DMS114 treated with DMSO at 0.1 percent for 48 hours (cell line): Measurements from ENCODE around the gene CCDC167.

Experiments
- DNase-seq: peaks from one replicate; lab custom pipeline; 2025; ENCODE audit not compliant: unreplicated experiment; lab: John Stamatoyannopoulos, UW

Gene CCDC167

GRCh38 chr6:37499433-37500293 is at the start of gene CCDC167:
CCDC167 (minus strand) TSS chr6:37499893; CDS start chr6:37499863, 30 bp downstream.
- peak; percentile 99 for DNase-seq

DNA sequence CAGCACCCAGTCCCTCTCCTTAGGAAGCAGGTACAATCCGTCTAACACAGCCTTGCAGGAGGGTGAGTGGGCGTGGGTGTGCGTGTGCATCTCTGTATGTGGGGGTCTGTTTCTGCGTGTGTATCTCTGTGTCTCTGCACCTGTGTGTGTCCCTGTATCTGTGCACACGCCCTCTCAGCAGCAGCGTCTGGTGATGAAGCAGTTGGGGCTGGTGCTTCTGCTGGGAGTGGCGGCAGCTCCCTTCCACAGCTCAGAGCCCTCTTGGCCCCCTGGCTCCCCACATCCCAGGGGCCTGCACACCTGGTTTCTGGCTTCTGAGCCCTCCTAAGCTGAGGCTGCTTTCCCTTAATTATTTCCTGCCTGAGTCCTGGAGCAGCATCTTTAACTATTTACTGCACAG is 49.5 kb upstream of the CCDC167 start:
- DNase-seq = no peak

GRCh38 chr6:37548067-37548674 is 48.5 kb upstream of the CCDC167 start:
- no peak for DNase-seq

DNA sequence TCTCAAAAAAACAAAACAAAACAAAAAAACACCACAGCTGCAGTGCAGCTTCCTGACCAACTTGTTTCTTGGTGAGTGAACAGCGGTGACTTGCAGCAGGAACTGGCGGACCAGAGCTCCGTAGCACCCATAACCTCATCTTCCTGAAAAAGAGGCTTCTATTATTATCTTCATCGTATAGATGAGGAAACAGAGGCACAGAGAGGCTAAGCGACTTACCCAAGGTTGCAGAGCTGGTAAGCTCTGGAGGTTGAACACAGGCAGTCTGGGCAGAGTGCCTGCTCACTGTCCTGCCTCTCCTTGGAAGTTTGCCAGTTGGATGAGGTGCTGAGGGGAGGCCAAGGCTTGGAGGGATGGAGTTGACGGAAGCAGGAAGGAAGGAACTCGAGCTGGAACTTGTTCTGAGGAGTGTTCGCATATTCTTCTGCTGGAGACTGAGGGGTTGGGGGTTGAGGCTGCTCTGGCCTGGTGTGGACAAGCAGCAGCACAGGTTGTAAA is 47.9 kb upstream of the CCDC167 start:
- DNase-seq = no peak

DNA sequence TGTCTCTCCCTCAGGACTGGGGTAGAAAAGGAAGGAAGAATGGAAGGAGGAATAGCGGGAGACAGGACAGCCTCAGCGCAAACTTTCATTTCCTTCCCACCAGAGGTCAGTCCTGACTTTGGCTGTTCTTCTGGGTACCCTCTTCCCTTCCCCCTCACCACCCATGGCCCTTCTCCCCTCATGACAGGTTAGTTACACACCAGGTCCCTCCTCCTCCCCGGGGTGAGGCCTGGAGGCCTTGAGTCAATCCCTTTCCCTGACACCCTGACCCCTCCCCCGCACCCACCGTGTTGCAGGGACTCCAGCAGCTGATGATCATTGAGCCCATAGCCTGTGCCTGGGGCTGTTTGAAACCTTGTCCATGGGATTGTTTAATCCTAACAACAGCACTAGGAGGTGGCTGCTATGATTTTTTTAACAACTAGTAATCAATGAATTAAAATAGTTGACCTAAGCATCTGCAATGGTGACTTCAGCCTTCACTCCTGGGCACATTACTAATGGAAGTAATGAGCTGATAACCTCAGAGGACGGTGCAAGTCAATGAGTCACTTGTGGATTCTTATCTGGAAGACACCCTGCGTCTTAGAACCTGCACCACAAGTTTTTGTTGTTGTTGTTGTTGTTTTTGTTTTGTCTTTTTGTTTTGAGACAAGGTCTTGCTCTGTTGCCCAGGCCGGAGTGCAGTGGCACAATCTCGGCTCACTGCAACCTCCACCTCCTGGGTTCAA is 46.6 kb upstream of the CCDC167 start:
- no peak for DNase-seq

DNA sequence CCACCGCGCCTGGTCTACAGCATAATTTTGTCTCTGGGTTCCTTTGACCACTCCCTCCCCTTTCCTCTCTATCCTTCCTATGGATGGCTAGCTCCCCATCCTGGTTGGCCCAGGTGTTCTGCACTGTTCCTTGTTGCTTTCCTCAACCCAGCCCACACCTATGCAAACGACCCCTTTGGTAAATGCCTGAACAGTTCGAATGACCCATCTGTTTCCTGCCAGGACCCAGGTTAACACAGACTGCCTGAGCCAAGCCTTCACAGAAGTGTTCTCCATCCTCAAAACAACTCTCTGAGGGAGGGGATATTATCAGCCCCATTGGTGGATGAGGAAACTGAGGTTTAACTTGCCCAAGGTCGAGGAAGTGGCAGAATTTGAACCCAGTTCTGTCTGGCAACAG is 44.8 kb upstream of the CCDC167 start:
- no peak for DNase-seq

DNA sequence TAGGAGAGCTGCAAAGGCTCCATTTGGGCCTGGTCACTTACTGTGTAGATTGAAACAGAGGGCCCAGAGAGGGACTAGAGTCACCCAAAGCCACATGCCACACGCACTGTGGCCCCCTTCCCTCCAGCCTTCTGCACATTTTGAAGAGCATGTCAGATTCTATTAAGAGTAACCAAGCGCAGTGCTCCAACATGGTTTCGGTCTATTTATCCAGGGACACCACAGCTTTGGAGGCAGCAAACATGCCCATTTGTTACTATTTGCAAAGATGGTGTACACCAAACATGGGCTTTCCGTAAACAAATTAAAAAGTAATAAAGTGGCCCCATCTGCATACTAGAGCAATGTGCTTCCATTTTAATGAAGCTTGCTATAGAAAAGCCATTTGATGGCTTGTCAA is 43.7 kb upstream of the CCDC167 start:
- no peak for DNase-seq

DNA sequence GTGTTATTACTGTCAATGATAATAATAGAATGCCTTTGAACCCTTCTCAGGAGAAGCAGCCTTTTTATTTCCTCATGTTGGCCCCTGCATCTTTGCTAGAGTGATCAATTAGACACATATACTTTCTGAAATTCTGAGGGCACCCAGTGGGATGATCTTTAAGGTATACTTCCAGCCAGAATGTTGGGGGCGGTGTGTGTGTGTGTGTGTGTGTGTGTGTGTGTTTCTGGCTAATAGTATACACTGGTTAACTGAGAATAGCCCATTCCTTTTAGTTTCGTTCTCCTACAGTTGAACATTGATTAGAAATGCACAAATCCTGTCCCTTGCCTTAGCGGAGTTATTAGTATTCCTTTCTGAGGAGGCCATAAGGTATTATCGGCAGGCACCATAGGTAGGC is 41.7 kb upstream of the CCDC167 start:
- DNase-seq = no peak

GRCh38 chr6:37540390-37540789 is 40.7 kb upstream of the CCDC167 start:
- no peak for DNase-seq

DNA sequence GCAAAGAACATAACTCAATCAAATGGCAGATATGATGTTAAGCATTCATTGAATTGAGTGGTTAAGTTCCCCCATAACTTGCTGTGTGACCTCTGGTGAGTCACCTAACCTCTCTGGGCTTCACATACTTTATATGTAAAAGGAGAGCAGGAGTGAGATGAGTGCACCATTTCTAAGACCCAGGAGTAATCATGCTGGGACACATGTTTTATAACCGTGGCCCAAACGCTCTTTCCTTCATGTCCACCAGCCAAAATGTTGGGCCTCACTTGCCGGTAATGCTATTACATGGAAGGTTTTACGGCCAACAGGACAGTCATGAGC is 40.3 kb upstream of the CCDC167 start:
- no peak for DNase-seq

DNA sequence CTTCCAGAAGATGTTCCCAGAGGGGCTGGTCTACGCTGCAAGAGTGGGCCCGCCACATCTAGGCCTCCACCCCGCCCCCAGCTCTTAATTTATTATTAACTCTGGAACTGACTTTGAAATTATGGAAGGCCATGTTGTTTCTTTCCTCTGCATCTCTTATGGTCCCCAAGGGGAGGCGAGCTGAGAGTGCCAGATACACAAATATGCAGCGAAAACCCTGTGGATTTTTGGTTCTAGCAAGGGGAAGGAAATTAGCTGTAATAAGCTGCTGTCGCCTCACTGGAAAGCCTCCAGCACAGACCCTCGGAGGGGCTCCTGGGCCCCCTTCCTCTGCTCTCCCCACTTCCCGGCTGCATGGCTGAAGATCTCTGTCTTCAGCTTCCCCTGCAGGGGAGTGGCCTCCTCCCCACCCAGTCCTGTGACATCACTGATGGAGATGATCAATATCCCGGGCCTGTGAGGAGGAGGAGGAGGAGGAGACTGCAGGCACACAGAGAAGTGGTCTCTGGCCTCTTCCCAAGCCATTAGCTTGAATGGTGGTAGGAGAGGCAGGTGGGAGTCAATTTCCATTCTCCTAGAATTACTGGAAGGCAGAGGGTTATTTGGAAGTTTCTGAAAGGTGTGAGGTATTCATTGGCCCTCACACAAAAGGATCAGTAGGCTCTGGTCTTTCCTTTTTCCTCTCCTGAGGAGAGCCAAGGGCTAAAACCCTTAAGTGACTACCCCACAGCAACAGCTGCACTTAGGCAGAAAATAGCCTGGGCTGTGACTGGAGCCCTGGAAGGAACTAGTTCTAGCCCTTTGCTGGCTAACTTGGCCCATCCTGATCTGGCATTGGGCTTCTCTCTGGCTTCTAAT is 39.7 kb upstream of the CCDC167 start:
- no peak for DNase-seq

DNA sequence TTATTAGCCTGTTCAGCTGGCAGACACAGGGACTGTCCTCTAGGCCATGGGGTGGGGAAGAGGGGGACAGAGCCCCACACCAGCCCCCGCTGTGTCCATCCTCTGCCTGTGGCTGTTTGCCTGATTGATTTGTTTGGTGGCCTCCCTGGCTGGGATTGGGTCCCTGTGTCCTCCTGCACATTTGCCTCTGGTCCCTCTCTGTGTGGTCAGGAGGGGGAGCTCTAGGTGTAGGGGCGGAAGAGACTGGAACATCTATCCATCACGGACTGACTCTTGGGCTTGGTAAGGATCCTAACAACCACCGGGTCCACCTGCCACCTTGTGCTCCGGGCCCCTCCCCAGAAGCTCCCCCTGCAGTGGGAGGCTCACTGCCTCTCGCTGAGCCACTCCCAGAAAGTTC is 38.4 kb upstream of the CCDC167 start:
- peak; percentile 38 for DNase-seq

- DNase-seq = no peak
Measured at GRCh38 chr6:37537548-37537947, 37.9 kb upstream of the CCDC167 start.

- no peak for DNase-seq
Measured at GRCh38 chr6:37536491-37537190, 36.9 kb upstream of the CCDC167 start.

GRCh38 chr6:37535759-37536490 is 36.2 kb upstream of the CCDC167 start:
- DNase-seq = no peak

- no peak for DNase-seq
Measured at GRCh38 chr6:37535428-37535758, 35.7 kb upstream of the CCDC167 start.

- no peak for DNase-seq
Measured at GRCh38 chr6:37534893-37535292, 35.2 kb upstream of the CCDC167 start.

- no peak for DNase-seq
Measured at GRCh38 chr6:37532122-37532521, 32.4 kb upstream of the CCDC167 start.

- no peak for DNase-seq
Measured at GRCh38 chr6:37531437-37532036, 31.8 kb upstream of the CCDC167 start.
